HepG2 (cell line): ENCODE results near the gene UTP25. TPM values are rescaled to one million over a fixed set of nuclear protein-coding genes. Genes with fewer than 3 reads are reported as not detected.

Experiments used
- ATAC-seq: fragments of 200-7000 bp; cut with Tn5 transposase; 3 replicates; pipeline ENCODE4 v1.9.1; 2020; ENCODE audit warnings: mild to moderate bottlenecking, moderate library complexity
- BruUV-seq: library from RNA; stranded (reverse); fragments of 400-500 nt; replicated peaks from 2 replicates; lab custom pipeline; 2021; lab: Mats Ljungman, UMichigan
- CTCF ChIA-PET: fragments of 300-600 bp; formaldehyde crosslinking; extraction: SDS; loops from one replicate; lab custom pipeline; 2021; ENCODE audit warnings: low total read pairs, inconsistent platforms, low intra/inter-chr PET ratio; lab: Yijun Ruan, JAX
- POLR2A ChIA-PET: fragments of 350-600 bp; sonication (Branson Sonifier 250); formaldehyde crosslinking; loops from one replicate; lab custom pipeline; 2020; ENCODE audit warnings: antibody characterized with exemption, inconsistent platforms; lab: Yijun Ruan, JAX
- DNase-seq: peaks from one replicate; pipeline ENCODE4 v3.0.0-alpha.2; 2015; ENCODE audit warnings: low spot score
- FAIRE-seq: peaks from 3 replicates; lab custom pipeline; 2011; peaks lifted over from hg19 to GRCh38; lab: Jason Lieb, UNC
- H2AFZ ChIP-seq: one replicate; pipeline ENCODE4 v1.6.1; 2011; ENCODE audit warnings: low read length, inconsistent platforms
- H3K27ac ChIP-seq: fragments of 300-600 bp; 3 replicates; pipeline ENCODE4 v1.8.0; 2011; ENCODE audit warnings: mixed run types, mild to moderate bottlenecking, mixed read lengths, low read length, inconsistent platforms; ENCODE audit not compliant: insufficient read depth; ENCODE audit errors: extremely low read length
- H3K27me3 ChIP-seq, 2 experiments: fragments of 200-600 bp in 1 of 2; 2 replicates in 1 of 2; 3 replicates in 1 of 2; pipeline versions ENCODE4 v1.6.0 to v1.8.0; 2011; ENCODE audit warnings: low read length in 2 of 2, mild to moderate bottlenecking in 2 of 2, moderate library complexity in 2 of 2, inconsistent platforms in 1 of 2; ENCODE audit not compliant: insufficient read depth in 2 of 2, control insufficient read depth in 1 of 2
- H3K36me3 ChIP-seq, 2 experiments: fragments of 200-600 bp in 1 of 2; replicated peaks in 1 of 2; 2 replicates in 1 of 2; 3 replicates in 1 of 2; pipeline versions ENCODE4 v1.5.1 to v1.8.0; 2011; ENCODE audit warnings: low read length in 2 of 2, inconsistent platforms in 1 of 2; ENCODE audit not compliant: insufficient read depth in 2 of 2, control insufficient read depth in 1 of 2
- H3K4me1 ChIP-seq: 2 replicates; pipeline ENCODE4 v1.5.1; 2012; ENCODE audit warnings: low read length, inconsistent platforms; ENCODE audit not compliant: insufficient read depth
- H3K4me2 ChIP-seq: 2 replicates; pipeline ENCODE4 v1.6.0; 2011; ENCODE audit warnings: low read depth, low read length, inconsistent platforms
- H3K4me3 ChIP-seq, 3 experiments: fragments of 200-600 bp in 1 of 3; sonication (generic), shearing (Covaris generic) in 1 of 3; replicated peaks in 1 of 3; 2 replicates each; pipeline ENCODE4 v1.5.1; 2011 to 2016; ENCODE audit warnings: low read length in 3 of 3, inconsistent platforms in 2 of 3, low read depth in 2 of 3, mild to moderate bottlenecking in 2 of 3, control low read depth in 1 of 3, mixed read lengths in 1 of 3; ENCODE audit not compliant: insufficient read depth in 1 of 3
- H3K79me2 ChIP-seq: one replicate; pipeline ENCODE4 v1.6.1; 2011; ENCODE audit warnings: low read length, inconsistent platforms; ENCODE audit not compliant: insufficient read depth
- H3K9ac ChIP-seq: 2 replicates; pipeline ENCODE4 v1.6.0; 2011; ENCODE audit warnings: mild to moderate bottlenecking, low read depth, low read length, inconsistent platforms; ENCODE audit not compliant: insufficient read depth
- H3K9me3 ChIP-seq: 2 replicates; pipeline ENCODE4 v1.5.1; 2012; ENCODE audit warnings: mild to moderate bottlenecking, low read length
- H4K20me1 ChIP-seq: 2 replicates; pipeline ENCODE4 v1.6.0; 2011; ENCODE audit warnings: inconsistent platforms, mild to moderate bottlenecking, low read length, moderate library complexity; ENCODE audit not compliant: insufficient read depth
- EHMT2 ChIP-seq: fragments of 200-600 bp; sonication (generic); IDR thresholded peaks from 2 replicates; pipeline ENCODE4 v1.7.0; 2017; ENCODE audit warnings: antibody characterized with exemption, low read depth, low read length, borderline replicate concordance
- HHEX ChIP-seq: IDR thresholded peaks from 2 replicates; pipeline ENCODE4 v1.6.1; 2016; ENCODE audit warnings: control low read depth
- NFE2L1 ChIP-seq: sonication (generic); formaldehyde crosslinking; IDR thresholded peaks from 2 replicates; pipeline ENCODE4 v1.4.0; 2020; ENCODE audit warnings: missing genetic modification reagents, mild to moderate bottlenecking, borderline replicate concordance
- NONO ChIP-seq, 2 experiments: fragments of 450-650 bp in 1 of 2; sonication (generic) in 1 of 2; formaldehyde crosslinking in 1 of 2; IDR thresholded peaks in 1 of 2; conservative IDR thresholded peaks in 1 of 2; 2 replicates each; pipeline versions ENCODE4 v1.6.1 to v1.8.0; 2017 to 2022; ENCODE audit warnings: mild to moderate bottlenecking in 1 of 2, missing genetic modification reagents in 1 of 2, moderate library complexity in 1 of 2
- PRPF4 ChIP-seq: fragments of 200-400 bp; formaldehyde crosslinking; IDR thresholded peaks from 2 replicates; pipeline ENCODE4 v1.6.1; 2016; ENCODE audit warnings: low read length, low read depth; ENCODE audit not compliant: poor library complexity, severe bottlenecking
- ZFP36L1 ChIP-seq: sonication (generic); formaldehyde crosslinking; IDR thresholded peaks from 2 replicates; pipeline ENCODE4 v1.8.0; 2022; ENCODE audit warnings: mild to moderate bottlenecking, missing genetic modification reagents, moderate library complexity
- ZNF260 ChIP-seq: sonication (generic); formaldehyde crosslinking; IDR thresholded peaks from 2 replicates; pipeline ENCODE4 v1.4.0; 2020; ENCODE audit warnings: missing genetic modification reagents, low read depth, mild to moderate bottlenecking, borderline replicate concordance
- ZNF577 ChIP-seq: sonication (generic); formaldehyde crosslinking; IDR thresholded peaks from 2 replicates; pipeline ENCODE4 v1.4.0; 2020; ENCODE audit warnings: mild to moderate bottlenecking, low read depth, missing genetic modification reagents, borderline replicate concordance
- ZSCAN22 ChIP-seq: sonication (generic); formaldehyde crosslinking; IDR thresholded peaks from 2 replicates; pipeline ENCODE4 v1.4.0; 2020; ENCODE audit warnings: mild to moderate bottlenecking, missing genetic modification reagents
- ZZZ3 ChIP-seq: sonication (generic); formaldehyde crosslinking; IDR thresholded peaks from 2 replicates; pipeline ENCODE4 v1.4.0; 2020; ENCODE audit warnings: missing genetic modification reagents, mild to moderate bottlenecking, borderline replicate concordance
- WGBS: methylation state at CpG from one replicate; pipeline ENCODE4 v1.1.6; 2017; ENCODE audit warnings: low lambda C conversion rate; 5-methylcytosine and 5-hydroxymethylcytosine counted together
- in situ Hi-C: cut with HindIII; loops from 2 replicates; pipeline ENCODE4 v1.10.0; 2017; ENCODE audit warnings: low pct_unique_long_range_greater_than_20kb; ENCODE audit not compliant: extremely low pct_ligation_motif_present
- intact Hi-C: fragments of 100-400 bp; cut with micrococcal nuclease; formaldehyde crosslinking; loops from one replicate; pipeline ENCODE4 v1.10.0; 2022; ENCODE audit not compliant: unreplicated experiment
- polyA plus RNA-seq, 8 experiments: library from polyadenylated mRNA; depleted of rRNA in 3 of 8; stranded (reverse) in 7 of 8; unstranded in 1 of 8; fragments of >200 nt; fragmentation: Illumina TruSeq in 4 of 8; extraction: Trizol in 4 of 8; gene quantifications; 2 replicates each; pipeline versions ENCODE4 v1.2.1 to v1.2.3, GENCODE V29; 2011 to 2016; ENCODE audit warnings: low read depth in 4 of 8, missing spikeins in 1 of 8, mixed read lengths in 1 of 8; ENCODE audit not compliant: insufficient read depth in 1 of 8
- total RNA-seq, 5 experiments: library from RNA; depleted of rRNA; stranded (reverse); fragments of >200 nt; fragmentation: Illumina TruSeq; extraction: Trizol; gene quantifications; 2 replicates each; pipeline ENCODE4 v1.2.3, GENCODE V29; 2016; ENCODE audit warnings: low read depth in 1 of 5
- TF ChIP-seq, protein P1 (sequence below): sonication (generic); formaldehyde crosslinking; conservative IDR thresholded peaks from 2 replicates; pipeline ENCODE4 v1.4.0; 2020; ENCODE audit warnings: mild to moderate bottlenecking, missing genetic modification reagents, moderate library complexity
- TF ChIP-seq, protein P2 (sequence below): sonication (generic); formaldehyde crosslinking; IDR thresholded peaks from 2 replicates; pipeline ENCODE4 v1.5.0; 2020; ENCODE audit warnings: missing genetic modification reagents
- TF ChIP-seq, protein P3 (sequence below): sonication (generic); formaldehyde crosslinking; IDR thresholded peaks from 2 replicates; pipeline ENCODE4 v1.8.1; 2023; ENCODE audit warnings: mild to moderate bottlenecking, missing genetic modification reagents, borderline replicate concordance
- TF ChIP-seq, protein P4 (sequence below): IDR thresholded peaks from 2 replicates; pipeline ENCODE4 v1.6.1; 2012; ENCODE audit warnings: low read length, improper control_type of control experiment

Gene UTP25
- total and polyA plus RNA-seq, 2 of the 13 experiments (the other 11 are each of a cell fraction or from before 2014, with no cell fraction given): 4.8 to 5.7 TPM

DNA sequence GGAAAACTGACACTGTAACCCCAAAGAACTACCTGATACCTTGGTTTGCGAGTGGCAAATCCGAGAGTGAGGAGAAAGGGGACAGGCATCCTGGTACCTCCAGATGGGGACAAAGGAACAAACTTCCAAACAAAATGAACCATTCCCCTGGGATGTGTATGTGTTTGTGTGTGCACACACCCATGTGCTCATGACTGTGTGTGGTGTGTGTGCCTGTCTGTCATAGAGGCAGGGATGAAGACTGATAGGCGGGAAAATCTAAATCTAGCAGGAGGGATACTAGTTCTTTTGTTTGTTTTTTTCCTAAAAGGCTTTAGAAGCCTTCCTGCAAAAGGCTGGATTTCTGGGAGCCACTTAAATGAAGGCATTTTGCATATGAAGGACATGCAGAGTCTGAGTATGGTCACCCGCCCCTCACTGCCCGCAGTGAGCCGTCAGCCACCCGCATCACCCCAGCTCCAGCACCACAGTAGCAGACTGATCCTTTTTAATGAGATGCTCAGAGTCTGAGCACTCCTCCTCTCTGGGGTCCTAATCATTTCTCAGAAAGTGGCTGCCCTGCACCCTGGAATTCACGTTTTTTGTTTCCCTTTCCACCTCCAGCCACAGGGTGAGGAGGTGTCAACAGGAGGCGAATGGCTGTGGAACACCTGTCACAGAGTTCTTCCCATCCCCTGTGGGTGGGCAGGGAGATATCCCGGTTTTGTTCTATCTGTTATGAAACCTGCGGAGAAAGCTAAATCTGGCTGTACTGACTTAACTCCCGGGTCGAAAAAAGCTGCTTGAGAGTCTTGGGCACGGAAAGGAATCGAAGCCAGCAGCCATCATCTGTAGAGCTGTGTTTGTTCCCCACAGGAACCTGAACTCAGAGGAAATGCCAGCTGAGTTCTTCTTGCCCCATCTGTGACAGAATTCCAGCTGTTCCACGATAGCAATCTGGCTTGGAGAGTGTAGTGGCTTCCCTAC, 34.9 kb downstream of the UTP25 start:
- Histone ChIP-seq H3K4me1 (no peaks in the 10 kb centered on the region), H3K36me3 (no peaks in the 10 kb centered on the region), H3K79me2 (no peaks in the 10 kb centered on the region), H3K27ac (no peak overlapping the region), H3K9ac (no peak overlapping the region), H3K27me3 (no peaks in the 10 kb centered on the region; a peak in 1 of 5 replicates), H3K4me2 (no peak overlapping the region), H3K9me3 (no peaks in the 10 kb centered on the region), H2AFZ (no peak overlapping the region), H4K20me1 (no peaks in the 10 kb centered on the region), H3K4me3 (no peak overlapping the region)
- CTCF ChIA-PET: no interaction called here
- WGBS: 29% methylated on average over 16 of the region's 16 CpGs
- in situ Hi-C loops (loop anchor here (5.0 to 25.0 kb wide), 2 partner anchors 125 to 450 kb away; no protein-coding TSS in a partner anchor), intact Hi-C loops (no loop called here)
- no TSS peak for BruUV-seq
- ATAC-seq (no peak), DNase-seq (no peak), FAIRE-seq (no peak)
- POLR2A ChIA-PET: no interaction called here
- no peak for TF ChIP-seq ZNF260 (CRISPR knock-in tag)
- TF ChIP-seq, protein P1, sequence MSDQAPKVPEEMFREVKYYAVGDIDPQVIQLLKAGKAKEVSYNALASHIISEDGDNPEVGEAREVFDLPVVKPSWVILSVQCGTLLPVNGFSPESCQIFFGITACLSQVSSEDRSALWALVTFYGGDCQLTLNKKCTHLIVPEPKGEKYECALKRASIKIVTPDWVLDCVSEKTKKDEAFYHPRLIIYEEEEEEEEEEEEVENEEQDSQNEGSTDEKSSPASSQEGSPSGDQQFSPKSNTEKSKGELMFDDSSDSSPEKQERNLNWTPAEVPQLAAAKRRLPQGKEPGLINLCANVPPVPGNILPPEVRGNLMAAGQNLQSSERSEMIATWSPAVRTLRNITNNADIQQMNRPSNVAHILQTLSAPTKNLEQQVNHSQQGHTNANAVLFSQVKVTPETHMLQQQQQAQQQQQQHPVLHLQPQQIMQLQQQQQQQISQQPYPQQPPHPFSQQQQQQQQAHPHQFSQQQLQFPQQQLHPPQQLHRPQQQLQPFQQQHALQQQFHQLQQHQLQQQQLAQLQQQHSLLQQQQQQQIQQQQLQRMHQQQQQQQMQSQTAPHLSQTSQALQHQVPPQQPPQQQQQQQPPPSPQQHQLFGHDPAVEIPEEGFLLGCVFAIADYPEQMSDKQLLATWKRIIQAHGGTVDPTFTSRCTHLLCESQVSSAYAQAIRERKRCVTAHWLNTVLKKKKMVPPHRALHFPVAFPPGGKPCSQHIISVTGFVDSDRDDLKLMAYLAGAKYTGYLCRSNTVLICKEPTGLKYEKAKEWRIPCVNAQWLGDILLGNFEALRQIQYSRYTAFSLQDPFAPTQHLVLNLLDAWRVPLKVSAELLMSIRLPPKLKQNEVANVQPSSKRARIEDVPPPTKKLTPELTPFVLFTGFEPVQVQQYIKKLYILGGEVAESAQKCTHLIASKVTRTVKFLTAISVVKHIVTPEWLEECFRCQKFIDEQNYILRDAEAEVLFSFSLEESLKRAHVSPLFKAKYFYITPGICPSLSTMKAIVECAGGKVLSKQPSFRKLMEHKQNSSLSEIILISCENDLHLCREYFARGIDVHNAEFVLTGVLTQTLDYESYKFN (CRISPR knock-in tag): no peak
- TF ChIP-seq ZZZ3: no peak
- TF ChIP-seq ZNF577: no peak
- no peak for TF ChIP-seq PRPF4
- TF ChIP-seq NONO (IDR thresholded peaks at IDR 0.05): no peak
- TF ChIP-seq NONO (CRISPR knock-in tag; conservative IDR thresholded peaks at IDR 0.05): no peak
- TF ChIP-seq ZFP36L1 (CRISPR knock-in tag): no peak
- no peak for TF ChIP-seq HHEX (CRISPR knock-in tag)
- TF ChIP-seq EHMT2: no peak
- TF ChIP-seq, protein P2, sequence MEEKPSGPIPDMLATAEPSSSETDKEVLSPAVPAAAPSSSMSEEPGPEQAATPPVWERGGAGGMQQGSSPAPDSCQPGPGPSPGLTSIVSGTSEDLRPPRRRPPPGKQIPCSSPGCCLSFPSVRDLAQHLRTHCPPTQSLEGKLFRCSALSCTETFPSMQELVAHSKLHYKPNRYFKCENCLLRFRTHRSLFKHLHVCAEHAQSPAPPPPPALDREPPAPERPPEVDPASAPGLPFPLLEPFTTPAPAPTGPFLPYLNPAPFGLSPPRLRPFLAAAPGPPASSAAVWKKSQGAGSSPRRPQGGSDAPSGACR (CRISPR knock-in tag): no peak
- TF ChIP-seq ZSCAN22 (CRISPR knock-in tag): no peak
- TF ChIP-seq, protein P3, sequence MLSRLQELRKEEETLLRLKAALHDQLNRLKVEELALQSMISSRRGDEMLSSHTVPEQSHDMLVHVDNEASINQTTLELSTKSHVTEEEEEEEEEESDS (CRISPR knock-in tag): no peak
- no peak for TF ChIP-seq NFE2L1 (CRISPR knock-in tag)
- TF ChIP-seq, protein P4, sequence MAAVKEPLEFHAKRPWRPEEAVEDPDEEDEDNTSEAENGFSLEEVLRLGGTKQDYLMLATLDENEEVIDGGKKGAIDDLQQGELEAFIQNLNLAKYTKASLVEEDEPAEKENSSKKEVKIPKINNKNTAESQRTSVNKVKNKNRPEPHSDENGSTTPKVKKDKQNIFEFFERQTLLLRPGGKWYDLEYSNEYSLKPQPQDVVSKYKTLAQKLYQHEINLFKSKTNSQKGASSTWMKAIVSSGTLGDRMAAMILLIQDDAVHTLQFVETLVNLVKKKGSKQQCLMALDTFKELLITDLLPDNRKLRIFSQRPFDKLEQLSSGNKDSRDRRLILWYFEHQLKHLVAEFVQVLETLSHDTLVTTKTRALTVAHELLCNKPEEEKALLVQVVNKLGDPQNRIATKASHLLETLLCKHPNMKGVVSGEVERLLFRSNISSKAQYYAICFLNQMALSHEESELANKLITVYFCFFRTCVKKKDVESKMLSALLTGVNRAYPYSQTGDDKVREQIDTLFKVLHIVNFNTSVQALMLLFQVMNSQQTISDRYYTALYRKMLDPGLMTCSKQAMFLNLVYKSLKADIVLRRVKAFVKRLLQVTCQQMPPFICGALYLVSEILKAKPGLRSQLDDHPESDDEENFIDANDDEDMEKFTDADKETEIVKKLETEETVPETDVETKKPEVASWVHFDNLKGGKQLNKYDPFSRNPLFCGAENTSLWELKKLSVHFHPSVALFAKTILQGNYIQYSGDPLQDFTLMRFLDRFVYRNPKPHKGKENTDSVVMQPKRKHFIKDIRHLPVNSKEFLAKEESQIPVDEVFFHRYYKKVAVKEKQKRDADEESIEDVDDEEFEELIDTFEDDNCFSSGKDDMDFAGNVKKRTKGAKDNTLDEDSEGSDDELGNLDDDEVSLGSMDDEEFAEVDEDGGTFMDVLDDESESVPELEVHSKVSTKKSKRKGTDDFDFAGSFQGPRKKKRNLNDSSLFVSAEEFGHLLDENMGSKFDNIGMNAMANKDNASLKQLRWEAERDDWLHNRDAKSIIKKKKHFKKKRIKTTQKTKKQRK: no peak
